Uterus (tissue), 2 donors: ENCODE data around the gene ZNF236.

Experiments used
- POLR2A ChIP-seq, 2 donors: fragments of 450-650 bp; IDR thresholded peaks; one replicate each; pipeline ENCODE4 v1.6.1; 2016; ENCODE audit warnings: antibody characterized with exemption in 2 of 2, mild to moderate bottlenecking in 1 of 2, moderate library complexity in 1 of 2
- TF ChIP-seq, protein P1 (sequence below), 4 experiments: fragments of 200-600 bp in 2 of 4; fragments of 450-650 bp in 2 of 4; sonication (generic) in 2 of 4; IDR thresholded peaks; one replicate each; pipeline ENCODE4 v1.5.1; 2016 to 2019; ENCODE audit warnings: antibody characterized with exemption in 4 of 4, mild to moderate bottlenecking in 2 of 4, moderate library complexity in 1 of 4

GRCh38 chr18:76977108-76977621 lies 154.8 kb downstream of the ZNF236 start:
- TF ChIP-seq, protein P1, sequence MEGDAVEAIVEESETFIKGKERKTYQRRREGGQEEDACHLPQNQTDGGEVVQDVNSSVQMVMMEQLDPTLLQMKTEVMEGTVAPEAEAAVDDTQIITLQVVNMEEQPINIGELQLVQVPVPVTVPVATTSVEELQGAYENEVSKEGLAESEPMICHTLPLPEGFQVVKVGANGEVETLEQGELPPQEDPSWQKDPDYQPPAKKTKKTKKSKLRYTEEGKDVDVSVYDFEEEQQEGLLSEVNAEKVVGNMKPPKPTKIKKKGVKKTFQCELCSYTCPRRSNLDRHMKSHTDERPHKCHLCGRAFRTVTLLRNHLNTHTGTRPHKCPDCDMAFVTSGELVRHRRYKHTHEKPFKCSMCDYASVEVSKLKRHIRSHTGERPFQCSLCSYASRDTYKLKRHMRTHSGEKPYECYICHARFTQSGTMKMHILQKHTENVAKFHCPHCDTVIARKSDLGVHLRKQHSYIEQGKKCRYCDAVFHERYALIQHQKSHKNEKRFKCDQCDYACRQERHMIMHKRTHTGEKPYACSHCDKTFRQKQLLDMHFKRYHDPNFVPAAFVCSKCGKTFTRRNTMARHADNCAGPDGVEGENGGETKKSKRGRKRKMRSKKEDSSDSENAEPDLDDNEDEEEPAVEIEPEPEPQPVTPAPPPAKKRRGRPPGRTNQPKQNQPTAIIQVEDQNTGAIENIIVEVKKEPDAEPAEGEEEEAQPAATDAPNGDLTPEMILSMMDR (IDR thresholded peaks at IDR 0.05) = no peak
- TF ChIP-seq POLR2A (IDR thresholded peaks at IDR 0.05) = no peak
